Breast epithelium (tissue), 4 donors: ENCODE measurements around the gene ORMDL3. TPM values are rescaled to one million over a fixed set of nuclear protein-coding genes. Genes with fewer than 3 reads are reported as not detected.

Experiments used
- DNase-seq, 2 donors: peaks; one replicate each; pipeline ENCODE4 v3.0.0-alpha.2; 2019; ENCODE audit warnings: low spot score in 2 of 2
- H3K27ac ChIP-seq, 2 donors: fragments of 200-600 bp; sonication (generic) in 1 of 2; one replicate each; pipeline ENCODE4 v1.5.1; 2016 to 2019; ENCODE audit warnings: mild to moderate bottlenecking in 1 of 2
- H3K27me3 ChIP-seq, 2 donors: fragments of 200-600 bp; sonication (generic) in 1 of 2; one replicate each; pipeline versions ENCODE4 v1.5.1 to v1.6.0; 2017 to 2019; ENCODE audit warnings: control low read depth in 1 of 2, mild to moderate bottlenecking in 1 of 2
- H3K36me3 ChIP-seq: fragments of 200-600 bp; one replicate; pipeline ENCODE4 v1.5.1; 2019
- H3K4me1 ChIP-seq, 2 donors: fragments of 200-600 bp; sonication (generic); one replicate each; pipeline ENCODE4 v1.5.1; 2016 to 2019; ENCODE audit warnings: control low read depth in 1 of 2
- H3K4me3 ChIP-seq, 3 donors: fragments of 200-600 bp; sonication (generic); 1 replicate in 2 of 3; 2 replicates in 1 of 3; pipeline ENCODE4 v1.5.1; 2016 to 2019; ENCODE audit warnings: mild to moderate bottlenecking in 3 of 3, moderate library complexity in 2 of 3
- H3K9me3 ChIP-seq, 2 donors: fragments of 200-600 bp; sonication (generic) in 1 of 2; one replicate each; pipeline ENCODE4 v1.5.1; 2016 to 2019; ENCODE audit warnings: control low read depth in 1 of 2
- POLR2A ChIP-seq: fragments of 450-650 bp; IDR thresholded peaks from one replicate; pipeline ENCODE4 v1.6.1; 2016; ENCODE audit warnings: antibody characterized with exemption, mild to moderate bottlenecking, moderate library complexity
- POLR2AphosphoS5 ChIP-seq, 3 donors: sonication (generic); formaldehyde crosslinking; IDR thresholded peaks; one replicate each; pipeline ENCODE4 v1.6.1; 2017; ENCODE audit warnings: antibody characterized with exemption in 3 of 3
- intact Hi-C: fragments of 100-400 bp; cut with DNase I; formaldehyde crosslinking; loops from one replicate; pipeline ENCODE4 v1.15.1; 2023; ENCODE audit warnings: low total_unique reads
- total RNA-seq, 3 donors: library from RNA; depleted of rRNA; stranded (reverse); fragments of >200 nt; gene quantifications; one replicate each; pipeline ENCODE4 v1.1.0, GENCODE V29; 2016
- TF ChIP-seq, protein P1 (sequence below), 3 donors: fragments of 450-650 bp; IDR thresholded peaks; one replicate each; pipeline ENCODE4 v1.5.1; 2016 to 2017; ENCODE audit warnings: antibody characterized with exemption in 3 of 3, mild to moderate bottlenecking in 3 of 3, moderate library complexity in 3 of 3

Gene ORMDL3
- total RNA-seq, 3 donors from 2014 or later = 90.5 to 158 (median 104) TPM

DNA sequence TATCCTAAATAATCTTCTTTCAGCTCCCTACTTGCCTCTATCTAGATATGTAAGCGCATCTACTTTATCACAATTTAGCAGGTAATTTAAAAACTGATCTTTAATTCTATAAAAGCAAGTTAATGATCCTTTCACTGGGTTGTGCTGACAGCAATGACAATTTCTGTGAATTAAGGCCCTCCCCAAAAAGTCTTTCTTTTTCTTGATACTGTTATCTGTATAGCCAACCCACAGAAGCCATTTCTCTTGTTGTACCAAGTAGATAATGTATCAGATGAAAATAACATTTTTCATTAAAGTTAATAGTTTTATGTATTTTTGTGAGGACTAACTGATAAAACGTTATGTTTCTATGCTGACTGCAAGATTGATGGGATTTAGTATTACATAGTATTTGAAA, 55.6 kb downstream of the ORMDL3 start:
- H3K4me3 ChIP-seq = no peak overlapping the region
- H3K36me3 ChIP-seq = no peaks in the 10 kb centered on the region
- TF ChIP-seq POLR2A = no peak
- no peak for TF ChIP-seq POLR2AphosphoS5 (IDR thresholded peaks at IDR 0.05)
- TF ChIP-seq, protein P1, sequence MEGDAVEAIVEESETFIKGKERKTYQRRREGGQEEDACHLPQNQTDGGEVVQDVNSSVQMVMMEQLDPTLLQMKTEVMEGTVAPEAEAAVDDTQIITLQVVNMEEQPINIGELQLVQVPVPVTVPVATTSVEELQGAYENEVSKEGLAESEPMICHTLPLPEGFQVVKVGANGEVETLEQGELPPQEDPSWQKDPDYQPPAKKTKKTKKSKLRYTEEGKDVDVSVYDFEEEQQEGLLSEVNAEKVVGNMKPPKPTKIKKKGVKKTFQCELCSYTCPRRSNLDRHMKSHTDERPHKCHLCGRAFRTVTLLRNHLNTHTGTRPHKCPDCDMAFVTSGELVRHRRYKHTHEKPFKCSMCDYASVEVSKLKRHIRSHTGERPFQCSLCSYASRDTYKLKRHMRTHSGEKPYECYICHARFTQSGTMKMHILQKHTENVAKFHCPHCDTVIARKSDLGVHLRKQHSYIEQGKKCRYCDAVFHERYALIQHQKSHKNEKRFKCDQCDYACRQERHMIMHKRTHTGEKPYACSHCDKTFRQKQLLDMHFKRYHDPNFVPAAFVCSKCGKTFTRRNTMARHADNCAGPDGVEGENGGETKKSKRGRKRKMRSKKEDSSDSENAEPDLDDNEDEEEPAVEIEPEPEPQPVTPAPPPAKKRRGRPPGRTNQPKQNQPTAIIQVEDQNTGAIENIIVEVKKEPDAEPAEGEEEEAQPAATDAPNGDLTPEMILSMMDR (IDR thresholded peaks at IDR 0.05) = no peak
- no peak for DNase-seq
- no peaks in the 10 kb centered on the region for H3K4me1 ChIP-seq
- no peak overlapping the region for H3K27ac ChIP-seq
- no peaks in the 10 kb centered on the region for H3K9me3 ChIP-seq
- intact Hi-C loops = no loop called here
- H3K27me3 ChIP-seq = peaks cover 0 to 14% of the 10 kb centered on the region in 2 donors

Other genes with a start within 250 kb of the ORMDL3 start
- 10 to 100 TPM; 11.7 to 23.7 (median 21.6) TPM for gene PGAP3, start 239.5 kb downstream of the ORMDL3 start, total RNA-seq
- gene ERBB2, start 227.5 kb downstream of the ORMDL3 start, total RNA-seq = 100 to 1,000 TPM in 1 of 3 donors, 10 to 100 TPM in 2; 13.1 to 118 (median 59.0) TPM
- gene MIEN1, start 197.1 kb downstream of the ORMDL3 start, total RNA-seq = 10 to 100 TPM; 50.7 to 68.2 (median 61.6) TPM
- gene GRB7, start 189.7 kb downstream of the ORMDL3 start, total RNA-seq = 10 to 100 TPM in 2 of 3 donors, not detected in 1; 27.9 to 69.2 TPM
- 1 to 10 TPM; 1.8 to 4.8 (median 2.3) TPM for gene IKZF3, start 63.3 kb downstream of the ORMDL3 start, total RNA-seq
- not detected for gene ZPBP2, start 59.4 kb downstream of the ORMDL3 start, total RNA-seq
- gene GSDMB, start 9.0 kb downstream of the ORMDL3 start, total RNA-seq = 10 to 100 TPM in 2 of 3 donors, 1 to 10 TPM in 1; 9.1 to 19.0 (median 15.8) TPM
- 1 to 10 TPM in 1 of 3 donors, not detected in 2; 1.2 TPM for gene LRRC3C, start 131 bp upstream of the ORMDL3 start, total RNA-seq
- 1 to 10 TPM in 1 of 3 donors, under 1 TPM in 1, not detected in 1; 0.44 to 3.4 TPM for gene GSDMA, start 35.4 kb upstream of the ORMDL3 start, total RNA-seq
- 10 to 100 TPM; 79.4 to 83.0 (median 81.0) TPM for gene PSMD3, start 53.2 kb upstream of the ORMDL3 start, total RNA-seq
- 10 to 100 TPM in 1 of 3 donors, under 1 TPM in 1, not detected in 1; 0.32 to 13.0 TPM for gene CSF3, start 87.8 kb upstream of the ORMDL3 start, total RNA-seq
- 10 to 100 TPM; 50.7 to 74.7 (median 59.7) TPM for gene MED24, start 126.8 kb upstream of the ORMDL3 start, total RNA-seq
- gene THRA, start 135.4 kb upstream of the ORMDL3 start, total RNA-seq = 10 to 100 TPM; 41.6 to 61.0 (median 48.1) TPM
- gene NR1D1, start 173.0 kb upstream of the ORMDL3 start, total RNA-seq = 10 to 100 TPM in 1 of 3 donors, 1 to 10 TPM in 2; 8.8 to 10.5 (median 9.2) TPM
- 10 to 100 TPM; 49.3 to 79.3 (median 78.2) TPM for gene MSL1, start 194.4 kb upstream of the ORMDL3 start, total RNA-seq
- gene CASC3, start 212.9 kb upstream of the ORMDL3 start, total RNA-seq = 10 to 100 TPM; 57.4 to 67.0 (median 65.1) TPM
- gene RAPGEFL1, start 249.9 kb upstream of the ORMDL3 start, total RNA-seq = 10 to 100 TPM in 1 of 3 donors, 1 to 10 TPM in 2; 3.2 to 10.8 (median 5.0) TPM